Superior temporal gyrus (tissue), 1 donor: ENCODE measurements around the gene COBL.

Experiments
- DNase-seq: peaks from one replicate; pipeline ENCODE4 v3.0.0-alpha.2; 2016; ENCODE audit errors: extremely low spot score

The COBL gene

DNA sequence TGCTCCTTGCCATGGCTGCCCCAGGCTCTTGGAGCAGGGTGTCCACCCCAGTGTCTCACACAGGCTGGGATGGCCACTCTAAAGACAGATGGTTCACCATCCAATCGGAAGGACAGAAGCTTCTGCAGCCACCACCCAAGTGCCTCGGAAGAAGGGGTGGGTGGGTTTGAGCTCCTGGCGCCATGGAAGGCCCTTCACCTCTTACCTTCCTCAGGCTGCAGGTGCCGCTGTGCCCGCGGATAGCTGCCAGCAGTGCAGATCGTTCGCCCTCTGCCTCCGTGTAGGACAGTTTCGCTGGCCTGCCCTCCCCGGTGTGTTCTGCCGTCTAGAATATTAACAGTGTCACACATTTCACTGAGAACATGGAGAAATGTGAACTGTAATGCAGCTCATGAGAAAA lies 290.3 kb downstream of the COBL start:
- no peak for DNase-seq

DNA sequence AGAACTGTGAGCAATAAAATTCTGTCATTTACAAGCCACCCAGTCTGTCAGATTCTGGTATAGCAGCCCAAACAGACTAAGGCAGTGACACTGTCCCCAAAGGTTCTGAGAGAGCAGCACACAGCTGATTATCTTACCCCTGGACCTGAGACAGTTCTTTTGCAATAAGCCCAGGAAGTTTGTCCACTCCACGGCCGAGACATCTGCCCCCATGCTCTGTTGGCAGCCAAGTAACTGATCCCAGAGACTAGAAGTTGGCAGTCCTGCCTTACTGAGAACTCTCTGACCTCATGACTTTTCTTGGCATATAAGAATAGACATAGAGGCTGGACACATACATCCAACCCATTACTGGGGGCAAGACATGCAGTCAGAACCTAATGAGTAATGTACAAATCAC lies 290.9 kb downstream of the COBL start:
- DNase-seq, result no peak

DNA sequence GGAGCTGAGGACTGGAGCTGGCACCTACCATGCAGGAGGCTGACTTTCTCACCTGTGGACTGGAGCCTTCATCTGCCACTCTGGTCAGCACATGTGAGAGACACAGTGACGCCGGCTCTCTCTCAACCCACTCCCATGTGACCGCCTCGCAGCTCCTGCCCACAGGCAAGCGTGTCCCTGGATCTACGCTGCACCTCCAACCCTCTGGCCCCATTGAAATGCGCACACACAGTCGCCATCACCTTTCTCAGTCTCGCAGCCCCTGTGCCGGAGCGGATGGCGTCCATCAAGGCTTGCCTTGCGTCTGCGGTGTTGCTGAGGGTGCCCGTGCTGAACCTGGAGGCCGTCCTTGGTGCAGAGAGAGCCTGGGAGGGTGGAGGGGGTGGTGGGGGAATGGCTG lies 291.7 kb downstream of the COBL start:
- no peak for DNase-seq

DNA sequence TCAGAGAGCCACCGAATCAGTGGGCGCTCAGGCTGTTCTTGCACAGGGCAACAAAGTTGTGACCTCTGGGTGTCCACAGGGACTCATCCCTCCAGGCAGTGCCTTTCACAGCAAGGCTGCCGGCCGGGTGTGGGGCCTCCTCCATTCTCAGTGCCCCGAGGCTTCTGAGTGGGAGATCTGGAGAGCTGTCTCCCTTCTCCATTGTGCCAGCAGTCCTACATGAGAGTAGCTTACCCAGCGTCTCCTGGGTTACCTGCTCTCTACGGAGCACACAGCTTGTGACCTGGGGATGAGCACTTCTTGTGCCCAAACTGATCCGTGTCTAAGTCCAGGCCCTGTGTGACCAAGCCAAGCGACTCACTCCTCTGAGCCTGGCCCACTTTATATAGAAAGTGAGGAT lies 293.1 kb downstream of the COBL start:
- DNase-seq, result no peak

DNA sequence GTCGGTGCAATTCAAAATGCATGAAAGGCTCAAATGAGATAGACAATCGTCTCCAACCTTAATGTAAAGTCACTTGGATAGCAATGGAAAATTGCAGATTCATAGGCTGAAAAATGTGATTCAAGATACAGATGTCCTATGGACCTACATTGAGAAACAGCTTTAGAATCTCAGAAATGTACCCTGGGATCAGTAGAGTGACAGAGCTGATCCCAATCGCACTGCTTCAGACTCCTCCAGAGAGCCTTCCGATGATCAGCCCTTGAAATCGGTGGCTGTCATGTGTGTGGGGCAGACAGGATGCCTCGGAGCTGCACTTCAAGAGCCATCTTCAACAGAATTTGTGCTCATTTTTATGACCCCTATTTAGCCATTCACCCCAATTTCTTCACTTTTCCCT lies 293.8 kb downstream of the COBL start:
- DNase-seq, result no peak

DNA sequence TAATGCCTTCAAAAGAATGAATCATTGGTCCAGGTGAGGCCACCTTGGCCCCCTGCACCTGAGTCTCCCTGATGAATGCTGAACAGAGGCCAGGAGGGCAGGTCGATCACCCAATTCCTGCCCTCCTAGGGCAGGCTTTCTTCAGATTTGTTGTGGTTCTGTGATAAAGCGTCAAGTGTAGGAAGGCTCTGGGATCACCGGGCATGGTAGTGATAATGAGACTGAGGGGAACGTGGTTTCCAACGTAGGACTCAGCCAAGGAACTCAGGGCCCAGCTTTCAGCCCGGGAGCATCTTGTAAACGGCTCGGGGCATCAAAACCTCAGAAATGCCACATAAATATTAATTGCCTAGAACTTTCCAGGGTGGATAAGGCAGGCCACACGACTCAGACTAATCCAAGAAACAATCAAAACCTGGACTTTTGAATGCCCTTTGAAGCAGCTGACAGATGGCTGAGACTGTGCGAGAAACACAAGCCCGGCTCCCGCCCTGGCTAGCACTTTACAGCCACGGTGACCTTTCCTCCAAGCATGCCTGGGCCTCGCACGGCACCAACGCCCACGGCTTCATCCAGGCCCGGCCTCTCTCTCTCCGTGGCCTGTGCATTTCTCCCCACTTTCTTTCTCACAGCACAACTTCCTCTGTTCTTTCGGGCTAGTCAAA lies 294.6 kb downstream of the COBL start:
- no peak for DNase-seq

DNA sequence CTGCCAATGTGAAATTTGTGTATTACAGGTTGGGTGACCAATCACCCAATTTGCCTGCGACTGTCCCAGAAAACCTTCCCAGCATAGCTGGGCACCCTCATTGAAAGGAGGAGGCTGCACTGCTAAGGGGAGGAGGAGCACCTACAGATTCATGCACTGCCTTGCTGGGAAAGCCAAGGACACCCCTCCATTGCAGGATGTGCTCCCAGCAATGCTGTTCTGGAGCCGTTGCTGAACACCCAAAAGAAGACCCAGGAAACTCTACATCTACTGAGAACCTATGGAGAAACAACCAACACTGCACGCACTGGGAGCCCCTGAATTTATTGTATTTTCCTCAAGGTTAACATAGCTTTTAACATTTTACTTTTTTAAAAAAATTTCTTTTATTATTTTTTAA lies 295.7 kb downstream of the COBL start:
- DNase-seq, result no peak

DNA sequence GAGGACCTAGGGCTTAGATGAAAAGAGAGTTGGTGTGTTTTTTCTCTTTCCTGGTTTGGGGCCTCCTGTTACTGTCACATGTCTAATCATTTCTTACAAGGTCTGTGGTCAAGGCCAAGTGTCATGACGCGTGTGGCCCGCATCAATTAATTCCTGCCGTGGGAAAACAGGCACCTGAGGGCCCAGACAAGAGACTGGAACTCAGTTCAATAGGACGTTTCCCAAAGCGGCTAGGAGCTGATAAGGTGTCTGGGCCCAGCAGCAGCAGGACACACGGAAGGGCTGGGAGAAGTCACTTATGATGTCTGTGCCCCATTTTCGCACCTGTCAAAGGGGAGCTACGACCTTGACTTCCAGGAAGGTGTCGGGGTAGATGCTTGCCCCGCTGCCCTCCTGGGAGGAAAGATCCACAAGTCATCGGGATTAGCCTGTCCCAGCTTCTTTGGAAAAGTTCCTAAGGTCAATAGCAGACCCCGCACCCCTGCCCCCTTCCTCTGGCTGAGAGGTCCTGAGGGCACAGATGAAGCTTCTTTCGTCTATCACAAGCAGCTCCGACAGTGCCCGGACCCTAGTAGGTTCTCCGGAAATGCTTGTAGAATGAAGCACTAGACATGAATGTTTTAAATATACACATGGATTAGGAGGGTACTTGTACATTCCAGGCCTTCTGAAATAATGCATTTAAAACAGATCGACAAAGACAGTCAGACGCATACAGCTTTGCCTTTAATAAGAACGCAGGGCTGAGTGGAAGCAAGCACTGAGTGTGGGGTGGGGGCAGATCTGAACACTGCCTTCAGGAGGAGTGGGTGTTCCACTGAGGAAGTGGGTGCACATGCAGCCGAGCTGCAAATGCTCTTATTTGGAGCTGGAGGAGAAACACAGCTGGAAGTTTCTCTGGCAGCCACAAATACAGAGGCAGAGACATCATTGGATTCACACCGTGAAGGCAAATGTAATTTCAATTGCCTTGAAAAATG lies 296.4 kb downstream of the COBL start:
- DNase-seq, result peak; percentile 13

DNA sequence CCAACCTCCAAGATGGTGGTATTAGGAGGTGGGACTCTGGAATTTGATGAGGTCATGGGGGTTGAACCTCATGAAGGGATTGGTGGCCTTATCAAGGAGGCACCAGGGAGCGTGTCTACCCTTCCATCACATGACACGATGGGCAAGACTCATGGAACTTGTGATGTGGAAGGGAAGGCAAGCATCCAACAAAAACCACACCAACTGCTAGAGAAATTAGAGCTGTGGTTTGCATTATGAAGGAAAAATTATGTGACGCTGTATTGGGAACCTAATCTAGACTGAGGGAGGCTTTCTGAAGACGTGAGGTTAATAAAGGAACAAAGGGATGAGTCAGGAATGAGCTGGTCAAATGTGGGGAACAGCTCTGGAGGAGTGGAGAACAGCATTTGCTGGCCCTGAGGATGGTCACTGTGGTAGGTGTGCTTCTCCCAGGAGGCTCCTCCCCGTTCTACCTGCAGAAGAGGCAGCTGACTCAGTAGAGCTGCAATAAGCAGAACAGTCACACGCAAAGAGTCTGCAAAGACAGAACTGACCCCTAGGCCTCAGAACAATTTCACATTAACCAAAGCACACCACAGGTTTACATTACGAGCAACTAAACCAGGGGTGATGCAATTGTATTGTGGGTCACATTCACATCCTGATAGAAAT lies 297.3 kb downstream of the COBL start:
- no peak for DNase-seq

DNA sequence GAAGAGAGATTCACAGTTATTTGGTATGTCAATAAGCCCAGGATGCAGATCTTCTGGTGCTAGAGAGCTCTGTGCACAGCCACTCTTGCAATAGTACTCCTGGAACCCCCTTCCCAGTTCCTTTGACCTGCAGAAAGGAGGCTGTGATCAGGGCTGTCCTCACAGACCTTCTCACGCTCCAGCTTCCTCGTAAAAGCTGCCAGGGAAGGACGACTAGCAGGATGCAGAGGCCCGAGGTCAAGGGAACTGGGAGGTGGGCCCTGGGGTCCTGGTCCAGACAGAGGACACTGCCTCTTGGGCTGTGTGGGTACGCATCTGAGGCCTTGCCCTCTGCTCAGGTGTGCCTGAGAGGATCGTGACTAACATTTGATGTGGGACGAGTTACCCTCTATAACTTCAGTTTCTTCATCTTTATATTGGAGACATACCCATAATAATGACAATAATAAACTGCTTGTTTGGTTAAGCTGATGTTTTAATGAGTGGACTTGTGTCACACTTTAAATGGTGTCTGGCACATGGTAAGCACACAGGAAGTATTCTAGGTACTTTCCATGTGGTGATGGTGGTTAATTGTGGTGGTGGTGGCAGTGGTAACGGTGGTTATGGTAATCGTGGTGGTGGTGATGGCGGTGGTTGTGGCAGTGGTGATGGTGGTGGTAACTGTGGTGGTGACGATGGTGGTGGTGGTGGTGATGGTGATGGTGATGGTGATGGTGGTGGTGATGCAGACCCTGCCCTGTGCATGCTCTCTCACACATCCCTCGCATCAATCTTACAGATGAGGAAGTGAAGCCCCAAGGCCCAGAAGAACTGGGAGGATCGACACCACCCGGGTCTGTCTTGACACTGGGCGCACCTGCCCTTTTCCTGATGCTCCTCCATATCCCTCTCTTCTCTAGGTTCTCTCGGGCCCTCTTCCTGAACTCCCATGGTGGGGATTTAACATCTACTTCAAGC lies 298.8 kb downstream of the COBL start:
- DNase-seq, result no peak

DNA sequence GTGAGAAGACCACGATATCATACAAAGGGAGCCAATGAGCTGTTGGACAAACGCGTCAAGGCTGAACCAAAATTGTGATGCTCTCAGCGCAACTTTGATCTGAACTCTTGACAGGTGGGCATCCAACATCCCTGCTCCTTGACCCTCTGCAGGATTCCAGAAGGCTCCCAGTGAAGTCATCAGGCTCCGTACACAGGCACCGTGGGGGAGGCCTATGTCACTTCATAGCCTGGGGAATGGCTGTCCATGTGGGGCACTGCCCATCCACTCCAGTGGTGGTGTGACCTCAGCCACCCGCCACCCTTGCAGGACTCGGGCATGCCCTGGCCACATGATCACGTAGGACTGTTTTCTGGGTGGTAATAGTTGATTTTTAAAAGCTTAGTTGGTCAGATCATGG lies 300.1 kb downstream of the COBL start:
- no peak for DNase-seq

DNA sequence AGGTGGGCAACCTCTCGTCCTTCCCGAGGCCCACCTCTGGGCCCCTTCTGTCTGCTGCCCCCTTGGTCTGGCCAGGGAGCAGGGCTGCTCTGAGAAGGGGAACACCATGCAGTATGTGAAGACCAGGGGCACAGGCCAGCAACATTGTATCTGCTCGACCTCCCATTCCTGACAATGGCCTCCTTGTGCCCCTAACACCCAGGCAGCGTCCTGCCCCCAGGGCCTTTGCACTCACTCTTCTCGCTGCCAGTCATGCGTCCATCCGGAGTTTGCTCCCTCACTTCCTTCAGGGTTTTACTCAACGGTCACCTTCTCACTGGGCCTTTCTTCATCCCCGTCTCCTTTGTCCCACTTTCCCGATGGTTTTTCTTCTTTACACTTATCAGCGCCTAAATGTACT lies 301.0 kb downstream of the COBL start:
- no peak for DNase-seq

DNA sequence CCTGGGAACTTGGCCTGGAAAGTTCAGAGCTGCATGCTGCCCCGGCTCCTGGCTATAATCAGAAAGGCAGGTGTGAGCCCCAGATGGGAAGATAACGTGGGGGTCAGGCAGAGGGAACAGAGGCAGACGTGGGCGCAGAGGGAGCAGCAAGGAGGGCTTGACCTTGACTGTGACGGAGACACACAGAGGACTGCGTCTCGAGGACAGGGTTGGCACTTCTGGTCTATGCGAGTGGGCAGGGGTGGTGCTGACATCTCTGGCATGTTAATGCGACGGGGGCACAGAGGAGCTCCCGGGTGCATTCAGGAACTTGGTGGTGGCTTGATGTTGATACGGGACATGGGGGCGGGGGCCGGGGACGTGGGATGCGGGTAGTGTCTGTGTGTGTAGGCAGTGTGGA lies 301.8 kb downstream of the COBL start:
- DNase-seq, result no peak

DNA sequence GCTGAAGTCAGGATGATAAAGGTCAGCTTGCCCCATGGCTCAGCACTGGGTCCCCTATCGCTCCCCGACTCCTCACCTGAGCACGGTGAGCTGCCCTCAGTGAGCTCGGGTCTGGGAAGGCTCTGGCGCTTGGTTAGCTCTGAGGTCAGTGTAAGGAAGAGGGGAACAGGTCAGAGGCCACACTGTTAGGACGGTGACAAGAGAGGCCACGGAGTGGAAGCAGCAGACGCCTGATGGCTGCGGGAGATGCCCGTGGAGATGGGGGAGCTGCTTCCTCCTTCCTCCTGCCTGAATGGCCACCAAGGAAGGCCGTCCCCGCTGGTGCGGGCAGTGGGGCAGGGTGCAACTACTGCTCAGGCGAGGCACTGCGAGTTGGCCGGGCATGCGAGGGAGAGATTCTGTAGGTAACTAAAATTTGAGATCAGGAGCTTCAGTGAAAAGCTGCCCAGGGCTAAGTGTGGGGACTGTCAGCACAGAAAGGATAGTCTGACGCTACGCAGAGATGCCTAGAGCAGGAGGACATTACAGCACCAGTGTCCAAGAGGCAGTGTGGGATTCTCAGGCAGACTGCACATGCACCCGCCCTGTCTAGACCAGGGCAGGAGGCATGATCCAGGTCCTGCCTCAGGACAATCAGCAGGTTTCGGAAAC lies 302.6 kb downstream of the COBL start:
- no peak for DNase-seq

DNA sequence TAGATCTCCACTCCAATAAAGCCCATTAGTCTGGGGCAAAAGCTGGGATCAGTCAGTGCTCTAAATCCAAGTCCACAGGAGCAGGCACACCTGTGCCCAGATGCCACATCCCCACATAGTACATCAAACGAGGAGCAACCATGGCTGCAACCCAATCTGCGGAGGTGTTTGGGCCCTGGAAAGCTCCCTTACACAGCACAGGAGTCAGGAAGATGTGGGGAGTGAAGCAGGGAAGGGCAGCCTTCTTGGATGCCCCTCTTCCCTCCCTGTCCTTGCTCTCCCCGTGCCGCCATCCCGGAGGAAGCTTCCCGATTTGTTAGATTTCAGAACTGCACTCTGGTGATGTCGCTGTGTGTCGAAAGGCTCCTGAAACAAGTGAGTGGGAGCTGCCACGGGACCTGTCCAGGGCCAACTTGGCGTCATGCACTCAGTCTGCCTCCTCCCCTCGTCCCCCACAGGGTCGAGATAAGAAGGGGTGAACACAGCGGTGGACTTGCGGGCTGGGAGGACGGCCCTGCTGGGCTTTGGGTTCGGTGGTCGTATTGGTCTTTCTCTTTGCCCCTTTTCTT lies 303.3 kb downstream of the COBL start:
- no peak for DNase-seq

DNA sequence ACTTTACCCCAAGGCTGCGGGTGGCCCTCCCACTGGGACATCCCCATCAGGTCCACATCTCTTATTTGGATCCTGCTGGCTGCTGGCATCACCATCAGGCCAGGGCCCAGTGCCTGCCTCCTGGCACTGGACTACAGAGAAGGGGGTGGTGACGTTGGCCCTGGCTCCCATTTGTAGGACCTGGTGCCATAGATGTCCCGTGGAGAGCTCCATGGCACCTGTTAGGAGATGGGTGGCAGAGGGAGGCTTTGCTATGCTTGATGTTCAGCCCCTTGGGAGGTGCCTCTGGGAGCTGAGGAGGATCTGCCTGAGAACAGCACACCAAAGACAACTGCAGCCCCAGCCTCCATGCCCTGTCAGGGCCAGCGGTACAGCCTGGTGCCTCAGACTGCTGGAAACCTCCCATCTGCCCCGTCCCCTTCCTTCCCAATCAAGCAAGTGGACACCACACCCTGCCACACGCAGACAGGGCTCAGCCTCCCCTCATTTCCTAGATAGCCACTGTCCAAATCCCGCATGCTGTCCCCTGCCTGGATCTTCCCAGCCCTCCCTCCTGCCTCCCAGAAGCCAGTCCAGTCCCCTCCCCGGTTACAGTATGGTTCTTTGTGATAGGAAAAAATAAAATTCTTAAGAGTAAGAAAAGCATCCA lies 303.9 kb downstream of the COBL start:
- DNase-seq, result no peak

DNA sequence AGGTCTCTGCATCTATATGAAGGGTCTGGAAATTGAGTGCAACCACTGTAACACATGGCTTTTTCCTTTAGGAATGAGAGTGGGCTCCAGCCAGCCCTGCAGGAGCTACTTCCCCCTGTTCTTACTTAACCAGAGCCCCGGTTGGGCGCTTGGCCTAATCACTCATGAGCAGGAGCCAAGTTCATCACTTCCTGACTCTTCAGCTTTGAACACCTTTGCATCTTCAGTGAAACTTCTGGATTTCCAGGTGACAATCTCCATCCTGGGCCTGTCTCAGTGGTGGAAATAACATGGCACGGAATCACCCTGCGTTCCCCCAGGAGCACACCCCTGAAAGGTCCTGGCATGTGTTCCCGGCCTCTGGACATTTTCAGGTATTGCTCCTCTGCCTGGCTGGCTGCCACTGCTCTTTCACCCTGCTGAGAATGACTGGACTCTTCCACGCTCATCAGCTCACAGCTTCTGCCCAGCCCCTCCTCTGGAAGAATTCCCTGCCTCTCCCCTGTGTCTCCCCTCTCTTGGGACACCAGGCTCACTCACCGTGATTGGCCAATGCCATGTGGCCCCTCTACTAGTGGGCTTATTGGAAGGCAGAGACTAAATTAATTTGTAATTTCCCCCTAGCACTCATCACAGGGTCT lies 304.8 kb downstream of the COBL start:
- DNase-seq, result no peak

DNA sequence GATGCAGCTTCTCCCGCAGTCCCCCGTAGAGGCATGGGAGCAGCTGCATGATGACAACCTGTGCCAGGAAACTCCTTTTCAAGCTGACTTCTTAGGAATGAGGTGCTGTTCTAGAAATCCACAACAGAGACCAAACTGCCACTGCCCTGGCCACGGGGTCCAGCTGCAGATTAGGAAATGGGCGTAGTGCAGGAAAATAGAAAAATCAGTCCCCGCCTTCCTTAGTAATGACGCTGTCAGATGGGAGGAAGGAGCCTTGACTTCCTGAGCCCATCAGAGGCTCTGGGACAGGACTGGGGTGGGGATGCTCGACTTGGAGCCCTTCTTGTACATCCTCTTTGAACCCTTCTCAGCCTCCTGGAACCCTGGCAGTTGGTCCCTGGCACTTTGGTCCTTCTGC lies 306.1 kb downstream of the COBL start:
- no peak for DNase-seq

DNA sequence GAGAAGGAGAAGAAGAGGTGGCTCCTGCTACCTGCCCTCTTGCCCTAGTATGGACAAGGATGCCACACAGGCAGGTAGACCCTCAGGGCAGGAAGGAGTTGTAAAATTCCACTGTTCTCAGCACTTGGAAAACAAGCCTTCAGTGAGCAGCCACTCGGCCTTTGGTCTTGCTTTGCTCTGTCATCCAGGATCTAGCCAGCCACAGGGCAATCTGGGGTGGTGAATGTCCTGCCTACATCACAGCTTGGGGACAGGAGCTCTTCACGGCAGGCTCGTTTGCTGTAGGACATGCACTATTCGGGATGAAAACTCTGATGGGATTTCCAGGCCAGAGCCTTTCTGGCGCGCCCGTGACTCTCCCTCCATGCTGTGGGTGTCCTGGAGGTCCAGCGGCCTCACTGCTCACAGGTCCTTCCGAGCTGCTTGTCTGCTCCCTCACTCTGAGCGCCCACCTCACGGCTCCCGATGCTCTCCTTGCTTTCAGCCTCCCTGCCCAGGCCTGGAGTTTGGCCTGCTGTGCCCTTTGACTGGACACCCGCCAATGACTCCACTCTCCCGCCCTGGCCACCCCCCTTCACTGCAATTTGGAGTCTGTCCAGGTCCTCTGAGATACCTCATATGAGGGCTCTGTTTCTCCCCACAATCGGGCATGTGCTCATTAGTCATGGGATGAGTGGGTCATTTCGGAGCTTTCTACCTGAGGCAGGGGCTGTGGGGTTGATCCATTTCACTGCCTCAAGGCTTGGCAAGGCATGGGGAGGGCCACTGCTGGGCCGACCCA lies 306.7 kb downstream of the COBL start:
- no peak for DNase-seq
